K562 (cell line): ENCODE data around the gene B9D2. TPM values are rescaled to one million over a fixed set of nuclear protein-coding genes. Genes with fewer than 3 reads are reported as not detected.

Experiments
- ATAC-seq: fragments of 200-7000 bp; cut with Tn5 transposase; 3 replicates; pipeline ENCODE4 v1.9.1; 2020; ENCODE audit warnings: moderate library complexity
- BruUV-seq: library from RNA; stranded (reverse); fragments of 400-500 nt; replicated peaks from 2 replicates; lab custom pipeline; 2021; lab: Mats Ljungman, UMichigan
- CTCF ChIA-PET: fragments of 300-600 bp; formaldehyde crosslinking; extraction: SDS; loops from one replicate; lab custom pipeline; 2021; ENCODE audit warnings: low intra/inter-chr PET ratio; lab: Yijun Ruan, JAX
- POLR2A ChIA-PET: fragments of 300-600, 350-650 bp; sonication (Branson Sonifier 250); formaldehyde crosslinking; extraction: SDS; loops from one replicate; lab custom pipeline; 2021; ENCODE audit warnings: antibody characterized with exemption, inconsistent platforms; lab: Yijun Ruan, JAX
- DNase-seq, 4 experiments: peaks; one replicate each; pipeline versions ENCODE4 v3.0.0 to v3.0.0-alpha.2; 2011 to 2018; ENCODE audit warnings: low spot score in 3 of 4, mixed read lengths in 3 of 4; ENCODE audit errors: extremely low read depth in 1 of 4
- FAIRE-seq: peaks from 2 replicates; lab custom pipeline; 2011; peaks lifted over from hg19 to GRCh38; lab: Jason Lieb, UNC
- H2AFZ ChIP-seq: 2 replicates; pipeline ENCODE4 v1.6.0; 2011; ENCODE audit warnings: low read depth, low read length, control low read depth, inconsistent platforms
- H3K27ac ChIP-seq: fragments of 200-600 bp; 3 replicates; pipeline ENCODE4 v1.8.0; 2011; ENCODE audit warnings: low read depth, mild to moderate bottlenecking, control low read depth, inconsistent platforms, low read length, moderate library complexity, mixed read lengths; ENCODE audit errors: extremely low read depth
- H3K27me3 ChIP-seq, 2 experiments: fragments of 300-600 bp in 1 of 2; 2 replicates in 1 of 2; 3 replicates in 1 of 2; pipeline versions ENCODE4 v1.6.0 to v1.8.0; 2011; ENCODE audit warnings: inconsistent platforms in 2 of 2, low read length in 2 of 2, mild to moderate bottlenecking in 1 of 2, mixed read lengths in 1 of 2, moderate library complexity in 1 of 2; ENCODE audit not compliant: control insufficient read depth in 2 of 2, insufficient read depth in 2 of 2
- H3K36me3 ChIP-seq: fragments of 300-600 bp; 3 replicates; pipeline ENCODE4 v1.8.0; 2011; ENCODE audit warnings: mild to moderate bottlenecking, low read length, inconsistent platforms; ENCODE audit not compliant: control insufficient read depth, insufficient read depth
- H3K4me1 ChIP-seq, 2 experiments: fragments of 200-600 bp in 1 of 2; replicated peaks in 1 of 2; 2 replicates in 1 of 2; 3 replicates in 1 of 2; pipeline versions ENCODE4 v1.5.1 to v1.8.0; 2011; ENCODE audit warnings: inconsistent platforms in 2 of 2, low read length in 2 of 2, mild to moderate bottlenecking in 1 of 2, mixed read lengths in 1 of 2, moderate library complexity in 1 of 2; ENCODE audit not compliant: control insufficient read depth in 2 of 2, insufficient read depth in 2 of 2
- H3K4me2 ChIP-seq: 2 replicates; pipeline ENCODE4 v1.6.1; 2011; ENCODE audit warnings: low read length, control low read depth, inconsistent platforms, mixed read lengths; ENCODE audit not compliant: insufficient read depth
- H3K4me3 ChIP-seq: fragments of 200-600 bp; sonication (generic), shearing (Covaris generic); 2 replicates; pipeline ENCODE4 v1.5.1; 2016; ENCODE audit warnings: control low read depth, inconsistent platforms
- H3K79me2 ChIP-seq: fragments of 200-600 bp; 3 replicates; pipeline ENCODE4 v1.8.0; 2011; ENCODE audit warnings: low read length, inconsistent platforms; ENCODE audit not compliant: control insufficient read depth, insufficient read depth
- H3K9ac ChIP-seq, 2 experiments: 2 replicates each; pipeline versions ENCODE4 v1.6.0 to v1.6.1; 2011; ENCODE audit warnings: low read depth in 2 of 2, low read length in 2 of 2, control low read depth in 1 of 2, inconsistent platforms in 1 of 2, mild to moderate bottlenecking in 1 of 2, mixed read lengths in 1 of 2; ENCODE audit not compliant: insufficient read depth in 1 of 2
- H3K9me1 ChIP-seq: one replicate; pipeline ENCODE4 v1.6.0; 2011; ENCODE audit warnings: inconsistent platforms, mild to moderate bottlenecking, low read length, moderate library complexity; ENCODE audit not compliant: control insufficient read depth, insufficient read depth
- H3K9me3 ChIP-seq: replicated peaks from 2 replicates; pipeline ENCODE4 v1.5.1; 2011; ENCODE audit warnings: low read depth, low read length, inconsistent platforms; ENCODE audit not compliant: control insufficient read depth, insufficient read depth
- H4K20me1 ChIP-seq: replicated peaks from 2 replicates; pipeline ENCODE4 v1.6.1; 2011; ENCODE audit warnings: low read length, inconsistent platforms, mixed read lengths; ENCODE audit not compliant: control insufficient read depth, insufficient read depth
- BACH1 ChIP-seq: fragments of 200-800 bp; sonication (Bioruptor generic); IDR thresholded peaks from 2 replicates; pipeline ENCODE4 v1.6.1; 2016; ENCODE audit warnings: missing genetic modification characterization, missing compliant biosample characterization
- BHLHE40 ChIP-seq: IDR thresholded peaks from 2 replicates; pipeline ENCODE4 v1.6.1; 2011; ENCODE audit warnings: low read length, improper control_type of control experiment
- EGR1 ChIP-seq: fragments of 450-650 bp; conservative IDR thresholded peaks from 2 replicates; pipeline ENCODE4 v1.6.1; 2017; ENCODE audit warnings: mild to moderate bottlenecking
- FOXK1 ChIP-seq: sonication (generic); formaldehyde crosslinking; IDR thresholded peaks from 2 replicates; pipeline ENCODE4 v1.8.0; 2022; ENCODE audit warnings: missing genetic modification reagents, mild to moderate bottlenecking, borderline replicate concordance
- GTF2E2 ChIP-seq: fragments of 200-800 bp; sonication (Bioruptor generic); IDR thresholded peaks from 2 replicates; pipeline ENCODE4 v1.6.1; 2016; ENCODE audit warnings: missing genetic modification characterization, missing compliant biosample characterization
- NFIC ChIP-seq: fragments of 450-650 bp; IDR thresholded peaks from 2 replicates; pipeline ENCODE4 v1.6.1; 2017; ENCODE audit warnings: mild to moderate bottlenecking, inconsistent platforms
- NONO ChIP-seq, 2 experiments: fragments of 200-400 bp in 1 of 2; fragments of 450-650 bp in 1 of 2; formaldehyde crosslinking in 1 of 2; IDR thresholded peaks; 2 replicates each; pipeline ENCODE4 v1.6.1; 2017; ENCODE audit warnings: low read depth in 2 of 2, mild to moderate bottlenecking in 2 of 2, moderate library complexity in 2 of 2, low read length in 1 of 2
- POLR2G ChIP-seq: fragments of 200-400 bp; formaldehyde crosslinking; IDR thresholded peaks from 2 replicates; pipeline ENCODE4 v1.6.1; 2017; ENCODE audit warnings: low read depth, mild to moderate bottlenecking, antibody characterized with exemption, low read length, moderate library complexity
- RBM34 ChIP-seq: fragments of 200-400 bp; formaldehyde crosslinking; IDR thresholded peaks from 2 replicates; pipeline ENCODE4 v1.6.1; 2018; ENCODE audit warnings: low read length, borderline replicate concordance; ENCODE audit not compliant: insufficient read depth
- SMARCA5 ChIP-seq: fragments of 450-650 bp; IDR thresholded peaks from 2 replicates; pipeline ENCODE4 v1.6.1; 2016
- SRSF7 ChIP-seq: fragments of 200-400 bp; formaldehyde crosslinking; optimal IDR thresholded peaks from 2 replicates; pipeline ENCODE3; 2017; ENCODE audit warnings: mild to moderate bottlenecking, low read depth, low read length
- ZNF589 ChIP-seq: fragments of 200-800 bp; sonication (Bioruptor generic); IDR thresholded peaks from 2 replicates; pipeline ENCODE4 v1.6.1; 2016; ENCODE audit warnings: low read depth, missing genetic modification characterization, missing compliant biosample characterization
- WGBS: fragments of 100-300 bp; shearing (Covaris generic); methylation state at CpG from one replicate; pipeline ENCODE4 v1.1.6; 2016; ENCODE audit warnings: low coverage, mixed read lengths; ENCODE audit not compliant: insufficient coverage; ENCODE audit errors: missing lambda C conversion rate; 5-methylcytosine and 5-hydroxymethylcytosine counted together
- in situ Hi-C: fragments of 300-500 bp; cut with MboI; formaldehyde crosslinking; loops from 4 replicates; pipeline ENCODE4 v1.15.0; 2018; ENCODE audit warnings: inconsistent platforms, mixed read lengths
- intact Hi-C: fragments of 100-400 bp; cut with micrococcal nuclease; formaldehyde crosslinking; loops from 2 replicates; pipeline ENCODE4 v1.14.2; 2022
- polyA plus RNA-seq, 8 experiments: library from polyadenylated mRNA; depleted of rRNA in 4 of 8; stranded (reverse) in 5 of 8; unstranded in 3 of 8; fragments of >200 nt; fragmentation: Nextera tagmentation in 2 of 8; fragmentation: Illumina TruSeq in 1 of 8; extraction: Ambion mirVana in 2 of 8; extraction: Trizol in 1 of 8; gene quantifications; 2 replicates each; pipeline versions ENCODE4 v1.2.1 to v1.2.3, GENCODE V29; 2011 to 2014; ENCODE audit warnings: inconsistent platforms in 1 of 8, missing spikeins in 1 of 8
- total RNA-seq, 7 experiments: library from RNA; depleted of rRNA in 6 of 7; stranded (reverse); fragments of >200 nt in 6 of 7; fragmentation: Illumina TruSeq in 2 of 7; extraction: Trizol in 2 of 7; gene quantifications; 2 replicates each; pipeline versions ENCODE4 v1.2.1 to v1.2.3, GENCODE V29; 2011 to 2021; ENCODE audit warnings: low replicate concordance in 1 of 7
- TF ChIP-seq, protein P1 (sequence below): fragments of 450-650 bp; formaldehyde crosslinking; IDR thresholded peaks from 2 replicates; pipeline ENCODE4 v1.4.0; 2022; ENCODE audit warnings: mild to moderate bottlenecking, moderate library complexity
- TF ChIP-seq, protein P2 (sequence below): fragments of 450-650 bp; formaldehyde crosslinking; IDR thresholded peaks from 2 replicates; pipeline ENCODE4 v1.4.0; 2022; ENCODE audit warnings: missing genetic modification characterization
- TF ChIP-seq, protein P3 (sequence below): fragments of 250-450 bp; sonication (Bioruptor Pico); IDR thresholded peaks from 2 replicates; pipeline ENCODE4 v1.5.0; 2020; ENCODE audit warnings: mild to moderate bottlenecking
- TF ChIP-seq, protein P4 (sequence below): fragments of 250-450 bp; sonication (Bioruptor Pico); IDR thresholded peaks from 2 replicates; pipeline ENCODE4 v1.4.0; 2020; ENCODE audit warnings: mild to moderate bottlenecking, moderate library complexity

The B9D2 gene
- total and polyA plus RNA-seq, 9 of the 15 experiments (the other 6 are each of a cell fraction or from before 2014, with no cell fraction given), result 0.83 to 6.9 (median 2.8) TPM

DNA sequence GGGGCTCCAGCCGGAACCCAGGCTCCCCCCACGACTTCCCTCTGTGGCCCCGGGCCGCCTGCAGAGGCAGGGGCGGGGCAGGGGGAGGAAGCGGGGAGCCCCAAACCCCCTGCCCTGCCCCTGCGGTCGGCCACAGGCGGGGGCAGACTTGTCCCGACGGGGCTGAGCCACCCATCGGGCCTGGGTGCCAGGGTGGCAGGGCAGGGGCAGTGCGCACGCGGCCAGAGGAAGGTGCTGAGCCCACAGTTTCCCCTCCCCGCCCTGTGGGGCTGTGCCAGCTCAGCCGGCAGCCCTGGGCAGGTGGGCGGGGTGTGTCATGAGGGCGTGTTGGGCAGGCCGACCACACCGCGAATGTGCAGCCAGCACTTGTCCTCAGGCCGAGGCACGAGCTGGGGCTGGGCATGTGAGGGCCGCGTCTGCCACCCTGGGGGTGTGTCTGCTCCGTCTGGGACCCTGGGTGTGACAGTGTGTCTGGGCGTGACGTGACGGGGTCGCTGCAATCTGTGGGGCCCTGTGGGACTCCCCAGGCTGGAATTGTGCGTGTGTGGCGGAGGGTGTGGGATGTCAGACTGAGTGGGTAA, 36.3 kb downstream of the B9D2 start:
- peaks cover 3% of the 10 kb centered on the region for H4K20me1 ChIP-seq
- BruUV-seq, result no TSS peak
- no peak overlapping the region for H3K4me3 ChIP-seq
- H3K9ac ChIP-seq, result peak overlapping the region in 1 of 2 experiments; percentile 50; a peak in 1 of 4 replicates
- no peak overlapping the region for H2AFZ ChIP-seq
- peaks cover 75% of the 10 kb centered on the region for H3K36me3 ChIP-seq
- ChIA-PET CTCF (interaction anchor here (0.6 kb wide), 1 partner anchor 123 kb away, joined by 4 read pairs; no protein-coding TSS in a partner anchor), POLR2A (interaction anchor here (0.6 to 1.3 kb wide), 3 partner anchors 64 to 286 kb away, joined by 3 to 4 read pairs (median 3); no protein-coding TSS in a partner anchor)
- in situ Hi-C loops, result no loop called here
- H3K9me1 ChIP-seq, result peaks cover 5% of the 10 kb centered on the region
- intact Hi-C loops, result loop anchor here (10.0 kb wide), 1 partner anchor 237 kb away; no protein-coding TSS in a partner anchor
- peaks cover 45% of the 10 kb centered on the region for H3K79me2 ChIP-seq
- whole genome bisulfite sequencing, result 80% methylated on average over 16 of the region's 33 CpGs
- H3K9me3 ChIP-seq, result no peaks in the 10 kb centered on the region
- peaks cover 52 to 65% of the 10 kb centered on the region in 2 experiments for H3K4me1 ChIP-seq
- peak in 2 of 4 experiments; percentile 30 to 40 for DNase-seq
- H3K4me2 ChIP-seq, result no peak overlapping the region
- H3K27me3 ChIP-seq, result no peaks in the 10 kb centered on the region
- H3K27ac ChIP-seq, result peak overlapping the region; percentile 55; the same call in 2 of the 3 replicates
- no peak for ATAC-seq
- FAIRE-seq, result no peak
- TF ChIP-seq, protein P1, sequence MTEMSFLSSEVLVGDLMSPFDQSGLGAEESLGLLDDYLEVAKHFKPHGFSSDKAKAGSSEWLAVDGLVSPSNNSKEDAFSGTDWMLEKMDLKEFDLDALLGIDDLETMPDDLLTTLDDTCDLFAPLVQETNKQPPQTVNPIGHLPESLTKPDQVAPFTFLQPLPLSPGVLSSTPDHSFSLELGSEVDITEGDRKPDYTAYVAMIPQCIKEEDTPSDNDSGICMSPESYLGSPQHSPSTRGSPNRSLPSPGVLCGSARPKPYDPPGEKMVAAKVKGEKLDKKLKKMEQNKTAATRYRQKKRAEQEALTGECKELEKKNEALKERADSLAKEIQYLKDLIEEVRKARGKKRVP (CRISPR knock-in tag), result no peak
- TF ChIP-seq FOXK1 (CRISPR knock-in tag), result no peak
- no peak for TF ChIP-seq NONO (IDR thresholded peaks at IDR 0.05; ENCODE audit: low read depth in 2 of 2, low read length in 1 of 2)
- no peak for TF ChIP-seq SMARCA5
- TF ChIP-seq RBM34, result no peak
- TF ChIP-seq, protein P2, sequence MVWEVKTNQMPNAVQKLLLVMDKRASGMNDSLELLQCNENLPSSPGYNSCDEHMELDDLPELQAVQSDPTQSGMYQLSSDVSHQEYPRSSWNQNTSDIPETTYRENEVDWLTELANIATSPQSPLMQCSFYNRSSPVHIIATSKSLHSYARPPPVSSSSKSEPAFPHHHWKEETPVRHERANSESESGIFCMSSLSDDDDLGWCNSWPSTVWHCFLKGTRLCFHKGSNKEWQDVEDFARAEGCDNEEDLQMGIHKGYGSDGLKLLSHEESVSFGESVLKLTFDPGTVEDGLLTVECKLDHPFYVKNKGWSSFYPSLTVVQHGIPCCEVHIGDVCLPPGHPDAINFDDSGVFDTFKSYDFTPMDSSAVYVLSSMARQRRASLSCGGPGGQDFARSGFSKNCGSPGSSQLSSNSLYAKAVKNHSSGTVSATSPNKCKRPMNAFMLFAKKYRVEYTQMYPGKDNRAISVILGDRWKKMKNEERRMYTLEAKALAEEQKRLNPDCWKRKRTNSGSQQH (CRISPR knock-in tag), result no peak
- TF ChIP-seq BACH1 (tag), result no peak
- TF ChIP-seq NFIC, result no peak
- no peak for TF ChIP-seq SRSF7
- TF ChIP-seq ZNF589 (CRISPR knock-in tag), result no peak
- no peak for TF ChIP-seq EGR1
- TF ChIP-seq GTF2E2, result no peak
- peak; percentile 81 for TF ChIP-seq POLR2G
- TF ChIP-seq BHLHE40, result no peak
- TF ChIP-seq, protein P3, sequence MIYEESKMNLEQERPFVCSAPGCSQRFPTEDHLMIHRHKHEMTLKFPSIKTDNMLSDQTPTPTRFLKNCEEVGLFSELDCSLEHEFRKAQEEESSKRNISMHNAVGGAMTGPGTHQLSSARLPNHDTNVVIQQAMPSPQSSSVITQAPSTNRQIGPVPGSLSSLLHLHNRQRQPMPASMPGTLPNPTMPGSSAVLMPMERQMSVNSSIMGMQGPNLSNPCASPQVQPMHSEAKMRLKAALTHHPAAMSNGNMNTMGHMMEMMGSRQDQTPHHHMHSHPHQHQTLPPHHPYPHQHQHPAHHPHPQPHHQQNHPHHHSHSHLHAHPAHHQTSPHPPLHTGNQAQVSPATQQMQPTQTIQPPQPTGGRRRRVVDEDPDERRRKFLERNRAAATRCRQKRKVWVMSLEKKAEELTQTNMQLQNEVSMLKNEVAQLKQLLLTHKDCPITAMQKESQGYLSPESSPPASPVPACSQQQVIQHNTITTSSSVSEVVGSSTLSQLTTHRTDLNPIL, result no peak
- TF ChIP-seq, protein P4, sequence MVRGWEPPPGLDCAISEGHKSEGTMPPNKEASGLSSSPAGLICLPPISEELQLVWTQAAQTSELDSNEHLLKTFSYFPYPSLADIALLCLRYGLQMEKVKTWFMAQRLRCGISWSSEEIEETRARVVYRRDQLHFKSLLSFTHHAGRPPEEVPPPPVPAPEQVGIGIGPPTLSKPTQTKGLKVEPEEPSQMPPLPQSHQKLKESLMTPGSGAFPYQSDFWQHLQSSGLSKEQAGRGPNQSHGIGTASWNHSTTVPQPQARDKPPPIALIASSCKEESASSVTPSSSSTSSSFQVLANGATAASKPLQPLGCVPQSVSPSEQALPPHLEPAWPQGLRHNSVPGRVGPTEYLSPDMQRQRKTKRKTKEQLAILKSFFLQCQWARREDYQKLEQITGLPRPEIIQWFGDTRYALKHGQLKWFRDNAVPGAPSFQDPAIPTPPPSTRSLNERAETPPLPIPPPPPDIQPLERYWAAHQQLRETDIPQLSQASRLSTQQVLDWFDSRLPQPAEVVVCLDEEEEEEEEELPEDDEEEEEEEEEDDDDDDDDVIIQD (CRISPR knock-in tag), result no peak
